HTR-8/SVneo (cell line): Measurements from ENCODE around the gene FKBP11.

ENCODE experiments used
- DNase-seq: peaks from one replicate; pipeline ENCODE4 v3.0.0; 2011; ENCODE audit warnings: low spot score, mixed read lengths; ENCODE audit not compliant: insufficient read length
- FAIRE-seq: peaks from 2 replicates; lab custom pipeline; 2011; peaks lifted over from hg19 to GRCh38; lab: Jason Lieb, UNC

The FKBP11 gene

DNA sequence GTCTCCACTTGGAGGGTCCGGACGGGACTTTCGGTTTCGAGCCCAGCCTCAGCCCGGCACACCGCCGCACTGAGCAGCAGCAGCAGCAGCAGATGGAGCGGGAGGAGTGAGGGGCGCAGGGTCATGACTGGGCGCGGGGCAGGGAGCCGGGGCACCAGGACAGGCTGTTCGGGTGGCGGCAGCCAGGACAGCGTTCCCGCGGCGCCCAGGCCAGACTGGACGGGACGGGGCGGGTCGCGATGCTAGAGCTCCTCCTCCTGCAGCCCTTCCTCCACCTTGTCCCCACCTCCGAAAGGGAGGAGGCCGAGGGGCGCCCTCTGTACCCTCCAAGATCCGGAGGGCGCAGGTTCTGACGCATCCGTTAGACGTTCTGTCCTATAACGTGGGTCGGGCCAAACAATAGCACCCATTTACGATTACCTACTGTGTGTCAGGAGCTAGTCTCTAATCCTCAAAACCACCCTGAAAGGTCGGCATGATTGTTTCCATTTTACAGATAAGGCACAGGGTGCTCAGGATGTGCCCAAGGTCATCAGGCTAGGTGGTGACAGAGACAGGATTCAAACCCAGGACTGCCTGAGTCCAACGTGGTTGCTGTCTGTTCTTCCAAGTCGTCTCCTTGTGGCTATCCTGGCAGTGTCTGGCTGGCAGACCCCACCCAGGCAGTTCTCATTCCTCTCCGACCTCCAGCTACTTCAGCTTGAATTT is at the start of gene FKBP11:
TSS of gene FKBP11 (minus strand) at position 189 of the 708 bp plus-strand sequence. CDS start at position 125, 64 bp downstream.
- DNase-seq (peak; percentile 79), FAIRE-seq (peak; percentile 16)

DNA sequence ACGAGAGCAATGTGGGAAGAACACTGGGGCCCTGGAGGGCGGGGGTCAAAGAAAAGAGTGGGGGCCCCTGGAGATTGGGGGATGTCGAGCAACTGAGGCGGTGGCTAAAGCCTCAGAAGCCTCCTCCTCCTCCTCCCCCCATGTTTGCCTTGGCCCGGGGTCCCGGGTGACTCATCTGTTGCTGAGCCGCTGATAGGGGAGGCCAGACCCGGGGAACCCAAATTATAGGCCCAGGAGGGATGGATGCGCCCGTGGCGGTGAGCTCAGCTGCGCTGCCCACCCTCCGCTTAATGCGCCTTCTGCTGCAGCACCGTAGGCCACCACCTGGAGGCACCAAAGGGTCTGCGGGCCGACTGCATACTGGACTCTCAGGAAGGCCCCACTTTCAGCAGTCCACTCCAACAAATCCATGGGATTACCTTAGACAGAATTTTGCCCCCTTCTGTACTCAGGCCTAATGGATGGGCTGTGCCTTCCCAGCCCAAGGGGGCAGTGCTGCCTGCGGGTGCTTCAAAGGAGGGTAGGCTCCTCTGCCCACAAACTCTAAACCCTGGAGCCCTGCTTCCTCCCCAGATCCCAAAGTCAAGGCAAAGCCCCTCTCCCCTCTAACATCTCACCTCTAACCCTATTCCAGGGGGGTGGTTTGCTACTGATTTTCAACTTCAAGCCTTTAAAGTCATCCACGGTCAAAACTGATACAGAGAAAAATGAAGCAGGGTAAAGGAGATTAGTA is 48.8 kb upstream of the FKBP11 start:
- DNase-seq (no peak), FAIRE-seq (no peak)

DNA sequence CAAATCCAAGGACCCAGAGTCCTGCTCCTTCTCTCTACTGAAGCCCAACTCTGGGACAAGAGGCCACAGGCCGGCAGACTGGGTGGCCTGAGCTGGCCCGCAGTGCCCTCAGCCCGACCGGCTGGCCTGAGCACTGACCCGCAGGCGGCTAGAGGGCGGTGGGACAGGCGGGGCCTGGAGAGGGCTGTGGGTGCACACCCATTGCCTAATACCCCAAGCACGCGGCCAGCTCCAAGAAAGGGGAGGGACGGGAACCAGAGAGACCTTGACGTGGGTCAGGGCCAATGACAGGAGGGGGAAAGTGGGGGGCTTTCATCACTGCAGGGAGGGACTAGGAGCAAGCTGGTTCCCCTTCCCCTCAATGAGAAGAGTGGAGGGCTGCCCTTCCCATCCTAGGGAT is 48.2 kb upstream of the FKBP11 start:
- FAIRE-seq = no peak

DNA sequence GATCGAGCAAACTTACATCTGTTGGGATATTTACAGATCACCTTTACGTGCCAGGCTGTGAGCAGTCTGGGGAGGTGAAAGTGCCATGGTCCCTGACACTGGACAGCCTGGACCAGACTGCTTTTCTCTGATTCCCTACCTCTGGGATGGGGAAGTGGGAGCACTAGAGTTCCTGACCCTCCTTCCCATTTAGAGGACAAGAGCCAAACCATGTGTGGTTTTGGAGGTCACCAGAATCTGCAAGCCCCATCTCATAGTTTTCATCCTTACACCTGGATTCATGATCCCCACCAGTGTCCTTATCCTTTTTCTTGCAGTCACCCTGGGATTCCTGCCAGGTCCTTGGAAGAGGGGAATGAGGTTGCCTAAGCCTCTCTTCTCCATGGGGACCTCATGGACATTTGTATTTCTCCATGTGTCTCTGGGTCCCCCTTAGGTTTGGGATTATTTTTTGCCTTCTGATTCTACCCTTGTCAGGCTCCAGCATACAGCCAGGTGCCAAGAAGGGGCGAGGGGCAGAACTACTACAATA is 47.7 kb upstream of the FKBP11 start:
- no peak for FAIRE-seq
- DNase-seq = no peak

More for the DNA sequence above, 48.2 kb upstream of the FKBP11 start:
- no peak for DNase-seq

DNA sequence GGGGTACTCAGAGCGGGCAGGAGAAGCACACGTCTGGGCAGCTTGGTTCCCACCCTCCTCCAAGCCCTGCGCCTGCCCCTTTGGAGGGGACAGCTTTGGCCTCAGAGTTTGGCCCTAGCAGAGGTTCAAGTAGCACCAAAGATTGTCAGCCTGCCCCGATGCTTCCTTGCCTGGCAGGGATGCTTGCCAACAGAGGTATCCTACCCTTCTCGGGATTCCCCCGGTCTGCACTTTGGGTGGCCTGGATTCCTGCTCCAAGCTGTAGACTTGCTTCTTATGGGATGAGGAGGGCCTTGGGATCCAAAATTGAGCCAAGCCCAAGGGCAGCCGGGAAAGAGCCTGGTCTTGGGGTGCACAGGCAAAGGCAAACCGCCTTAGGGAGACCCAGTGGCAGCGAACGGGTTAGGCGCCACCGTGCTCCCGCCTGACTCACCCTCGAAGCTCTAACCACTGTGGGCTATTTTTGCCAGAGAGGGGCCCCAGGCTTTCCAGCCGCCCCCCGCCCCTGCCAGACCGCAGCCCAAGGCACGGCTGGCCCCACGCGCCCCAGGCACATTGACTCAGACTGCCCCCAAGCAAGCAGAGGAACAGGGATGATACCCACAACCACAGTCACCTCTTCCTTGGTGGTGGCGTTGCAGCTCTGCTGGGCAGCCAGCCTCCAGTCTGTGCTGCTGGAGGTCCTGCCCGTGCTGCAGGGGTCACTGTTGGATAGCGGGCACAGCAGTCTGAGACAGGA is 47.1 kb upstream of the FKBP11 start:
- FAIRE-seq (no peak), DNase-seq (no peak)

DNA sequence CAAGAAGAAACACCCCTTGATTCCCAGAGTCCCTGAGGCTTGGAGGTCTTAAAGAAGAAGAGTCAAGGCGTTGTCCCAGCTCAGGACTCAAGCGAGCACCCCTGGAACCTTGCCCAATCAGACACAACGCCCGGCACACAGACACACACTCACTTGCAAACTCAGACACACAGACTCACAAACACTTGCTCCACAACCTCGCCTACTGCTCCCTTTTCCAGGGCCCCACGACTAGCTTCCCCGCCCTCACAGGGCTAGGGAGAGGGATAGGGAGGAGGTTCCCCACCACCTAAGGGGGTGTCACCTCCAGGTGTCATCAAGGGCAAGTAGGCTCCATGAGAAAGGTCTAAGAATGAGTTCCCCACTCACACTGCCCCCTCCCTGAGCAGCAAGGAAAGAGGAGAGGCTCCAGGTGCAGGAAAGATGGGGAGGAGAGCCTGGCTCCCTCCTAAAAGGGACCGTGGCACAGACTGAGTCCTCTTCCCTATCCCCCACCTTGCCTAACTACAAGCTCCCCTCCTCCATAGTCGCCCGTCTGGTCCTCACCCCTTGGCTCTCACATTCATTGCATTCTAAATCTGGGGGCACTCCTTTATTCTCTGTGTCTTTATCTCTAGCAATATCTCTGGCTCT is 45.5 kb upstream of the FKBP11 start:
- no peak for FAIRE-seq

DNA sequence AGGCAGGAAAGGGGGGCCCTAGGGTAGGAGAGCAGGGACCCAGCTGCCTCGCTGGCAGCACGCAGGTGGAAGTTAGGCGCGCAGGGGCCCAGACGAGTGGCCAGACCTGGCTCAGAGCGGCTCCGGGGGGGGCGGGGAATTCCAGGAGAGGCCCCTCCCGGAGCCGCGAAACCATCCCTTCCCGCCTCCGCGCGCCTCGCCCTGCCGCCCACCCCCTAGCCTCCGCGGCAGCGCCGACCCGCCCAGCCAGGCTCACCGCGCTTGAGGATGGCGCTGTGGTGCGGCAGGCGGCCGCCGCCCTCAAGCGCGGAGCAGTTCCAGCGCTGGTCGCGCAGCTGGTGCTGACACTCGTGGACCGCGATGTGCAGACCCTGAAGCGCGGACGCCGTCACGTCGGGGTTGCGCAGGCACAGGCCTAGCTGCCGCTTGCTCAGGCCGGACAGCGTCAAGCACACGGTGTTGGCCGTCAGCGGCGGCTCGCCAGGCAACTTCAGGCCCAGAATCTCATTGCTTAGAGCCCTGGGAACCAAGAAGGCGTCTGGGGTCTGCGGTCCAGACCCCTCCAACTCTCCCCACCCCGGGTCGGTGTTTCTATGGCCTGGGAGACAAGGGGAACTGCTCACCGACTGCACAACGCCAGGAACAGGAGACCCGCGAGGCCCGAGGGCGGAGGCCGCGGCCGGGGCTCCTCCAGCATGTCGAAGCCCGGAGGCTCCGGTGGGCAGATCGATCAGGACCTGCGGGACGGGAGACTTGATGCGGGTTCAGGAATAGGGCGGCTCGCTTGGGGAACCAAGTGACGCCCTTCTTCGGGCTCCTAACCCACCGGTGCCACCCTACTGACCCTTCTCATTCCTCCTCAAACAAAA is 44.8 kb upstream of the FKBP11 start:
- FAIRE-seq (no peak), DNase-seq (no peak)

More for the DNA sequence above, 45.5 kb upstream of the FKBP11 start:
- DNase-seq = no peak

DNA sequence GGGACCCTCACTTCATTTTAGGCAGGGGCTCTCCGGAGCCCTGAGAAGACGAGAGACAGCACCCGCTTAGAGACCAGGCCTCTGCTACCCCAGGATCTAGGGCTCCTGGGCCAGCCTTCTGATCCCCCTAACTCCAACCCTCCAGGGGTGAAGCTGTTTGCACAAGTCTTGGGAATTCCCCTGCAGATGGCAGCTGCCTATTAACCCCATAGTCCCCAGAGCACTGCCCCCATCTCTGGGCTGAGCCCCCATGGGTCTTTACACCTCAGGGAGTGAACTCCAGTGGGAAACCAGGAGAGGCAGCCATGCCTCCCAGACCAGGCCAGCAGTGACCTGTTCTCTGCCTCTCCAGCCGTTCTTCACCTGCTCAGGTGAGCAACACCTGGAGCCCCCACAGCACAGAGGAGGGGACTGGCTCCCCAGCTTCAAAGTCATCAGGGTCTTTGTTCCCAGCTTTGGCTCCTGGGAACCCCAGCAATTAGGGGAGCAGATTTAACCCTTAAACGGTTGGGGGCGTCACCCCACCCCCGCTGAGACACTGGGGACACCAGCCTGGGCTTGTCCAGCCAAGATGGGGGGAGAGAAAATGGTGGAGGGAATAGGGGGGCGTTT is 44.0 kb upstream of the FKBP11 start:
- no peak for DNase-seq
- FAIRE-seq = no peak

DNA sequence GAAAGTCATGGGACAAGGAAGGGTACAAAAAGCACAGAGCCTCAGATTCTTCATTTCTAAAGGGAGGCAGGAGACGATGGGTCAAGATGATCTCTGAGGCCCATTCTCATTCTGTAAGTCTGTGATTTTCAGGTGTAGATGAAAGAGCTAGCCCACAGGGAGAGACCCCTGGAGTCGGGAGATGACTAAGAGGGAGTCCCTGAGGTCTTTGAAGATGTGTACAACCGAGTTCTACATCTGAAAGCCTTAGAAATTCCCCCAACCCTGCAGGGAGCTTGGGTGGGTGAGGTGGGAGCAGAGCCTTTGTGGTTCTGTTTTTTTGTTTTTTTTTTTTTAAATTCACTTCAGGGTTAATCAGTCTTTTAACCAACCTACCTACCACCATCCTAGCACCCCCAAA is 43.2 kb upstream of the FKBP11 start:
- DNase-seq = no peak
- no peak for FAIRE-seq

DNA sequence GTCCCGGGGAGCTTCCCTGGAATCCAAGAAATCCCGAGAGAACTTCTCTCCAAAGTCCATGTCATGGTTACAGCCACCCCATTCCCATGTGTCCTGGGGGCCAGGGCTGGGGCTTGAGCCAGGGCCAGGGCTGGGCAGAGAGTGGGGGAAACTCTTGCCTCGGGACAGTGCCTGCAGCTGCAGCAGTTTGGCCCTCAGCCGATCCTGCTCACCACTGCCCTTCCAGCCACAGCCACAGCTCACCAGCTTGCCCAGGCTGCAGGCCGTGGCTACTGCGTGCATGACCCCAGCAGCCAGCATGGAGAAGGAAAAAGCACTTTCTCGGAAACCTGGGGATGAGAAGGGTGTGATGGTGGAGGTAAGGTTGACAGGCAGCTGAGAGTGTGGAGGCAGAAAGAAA is 42.7 kb upstream of the FKBP11 start:
- FAIRE-seq (no peak), DNase-seq (no peak)

DNA sequence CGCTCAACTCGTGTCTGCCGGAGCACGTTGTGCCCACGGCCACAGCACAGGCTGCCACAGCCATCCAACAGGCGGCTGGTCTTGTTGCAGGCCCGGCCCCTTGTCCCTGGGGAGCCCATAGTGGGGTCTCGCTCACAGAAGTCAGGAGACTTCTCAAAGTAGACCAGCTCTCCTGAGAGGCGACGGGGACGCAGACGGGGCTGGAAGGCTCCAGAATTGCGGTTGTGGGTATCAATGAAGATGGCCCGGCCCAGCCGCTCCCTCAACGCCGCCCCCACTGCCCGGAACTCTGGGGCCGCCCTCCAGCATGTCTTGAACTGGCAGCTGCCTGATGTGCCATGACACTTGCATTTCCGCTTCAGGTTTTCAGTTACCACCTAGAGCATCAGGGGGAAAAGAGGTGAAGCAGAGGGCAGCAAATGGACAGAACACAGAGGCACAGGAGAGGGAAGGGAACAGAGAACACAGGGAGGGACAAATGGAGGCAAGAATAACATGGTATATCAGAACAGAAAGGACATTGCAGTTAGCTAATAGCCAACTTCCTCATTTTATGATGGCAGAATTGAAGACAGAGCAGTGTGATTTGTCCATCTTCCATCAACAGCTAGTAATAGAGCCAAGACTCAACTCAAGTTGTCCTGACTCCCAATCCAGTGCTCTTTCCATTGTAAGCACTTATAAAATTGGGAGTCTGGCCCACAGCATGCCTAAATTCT is 41.0 kb upstream of the FKBP11 start:
- FAIRE-seq = no peak

DNA sequence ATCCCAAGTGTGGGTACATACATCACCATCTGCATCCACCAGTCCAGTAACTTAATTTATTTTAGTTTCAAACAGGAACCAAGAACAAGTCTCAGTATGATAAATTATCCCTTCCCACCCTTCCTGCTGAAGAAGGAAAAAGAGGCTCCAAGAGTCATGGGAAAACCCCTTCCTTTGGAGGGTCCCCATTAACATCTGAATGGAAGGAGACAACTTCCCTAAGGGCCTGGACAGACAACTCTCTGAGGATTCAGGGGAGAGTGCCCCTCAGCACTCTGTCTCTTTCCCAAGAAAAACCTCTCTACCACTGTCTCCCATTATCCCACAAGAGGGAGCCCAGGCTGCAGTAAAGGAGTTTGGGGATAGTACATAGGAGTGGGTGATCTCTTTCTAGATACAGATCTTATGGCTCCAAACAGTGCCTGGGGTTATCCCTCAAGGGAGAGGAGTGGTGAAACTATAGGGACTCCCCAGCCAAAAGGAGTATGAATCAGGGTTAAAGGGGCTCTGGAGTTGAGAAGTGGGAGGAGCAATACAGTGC is 40.1 kb upstream of the FKBP11 start:
- DNase-seq = no peak
- no peak for FAIRE-seq

More for the DNA sequence above, 41.0 kb upstream of the FKBP11 start:
- no peak for DNase-seq

DNA sequence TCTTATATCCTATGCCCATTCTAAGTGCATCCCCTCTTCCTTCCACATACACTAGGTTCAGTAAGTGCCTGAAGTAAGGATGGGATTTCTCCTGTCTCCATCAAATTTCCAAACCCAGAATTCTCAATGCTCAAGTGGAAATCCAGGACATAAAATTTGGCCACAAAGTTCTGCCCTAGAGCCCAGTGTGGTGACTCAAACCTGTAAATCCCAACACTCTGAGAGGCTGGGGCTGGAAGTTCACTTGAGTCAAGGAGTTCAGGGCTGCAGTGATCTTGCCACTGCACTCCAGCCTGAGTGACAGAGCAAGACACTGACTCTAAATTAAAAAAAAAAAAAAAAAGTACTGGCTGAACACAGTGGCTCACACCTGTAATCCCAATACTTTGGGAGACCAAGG is 36.5 kb upstream of the FKBP11 start:
- no peak for FAIRE-seq
- DNase-seq = no peak

DNA sequence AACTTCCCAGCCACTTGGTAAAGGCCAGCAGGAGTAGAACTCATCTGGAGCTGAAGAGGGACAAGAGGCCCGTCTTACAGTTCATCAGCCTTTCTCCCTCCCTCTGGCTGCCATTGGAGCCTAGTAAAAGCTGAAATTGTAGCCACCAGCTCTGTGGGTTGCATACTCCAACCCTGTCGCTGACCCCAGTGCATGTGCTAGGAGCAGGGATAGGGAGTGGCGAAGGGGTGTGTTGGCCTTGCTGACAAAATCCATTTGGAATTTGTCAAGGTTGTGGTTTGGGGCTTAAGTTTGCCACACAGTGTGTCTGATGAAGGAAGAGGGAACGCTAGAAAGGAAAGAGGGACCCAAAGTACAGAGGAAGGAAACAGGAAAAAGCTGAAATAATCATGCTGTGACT is 36.0 kb upstream of the FKBP11 start:
- DNase-seq = no peak
- no peak for FAIRE-seq

DNA sequence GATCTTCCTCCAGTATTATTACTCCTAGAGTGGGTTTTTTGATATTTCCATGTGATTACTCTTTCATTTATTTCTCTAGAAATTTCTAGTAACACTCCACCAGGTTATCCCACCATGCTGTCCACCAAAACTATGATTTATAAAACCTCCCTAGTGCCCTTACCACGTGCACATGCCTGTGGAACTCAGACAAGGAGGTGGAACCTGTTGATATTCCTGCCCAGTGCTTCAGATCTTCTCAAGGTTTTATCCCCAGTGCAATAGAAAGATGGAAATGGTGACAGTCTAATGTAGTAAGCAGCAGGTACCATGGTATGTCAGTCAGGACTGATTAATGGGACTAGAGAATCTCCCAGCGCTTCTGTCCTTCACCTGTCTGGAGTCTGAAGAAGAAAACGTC is 35.5 kb upstream of the FKBP11 start:
- DNase-seq = no peak
- no peak for FAIRE-seq

DNA sequence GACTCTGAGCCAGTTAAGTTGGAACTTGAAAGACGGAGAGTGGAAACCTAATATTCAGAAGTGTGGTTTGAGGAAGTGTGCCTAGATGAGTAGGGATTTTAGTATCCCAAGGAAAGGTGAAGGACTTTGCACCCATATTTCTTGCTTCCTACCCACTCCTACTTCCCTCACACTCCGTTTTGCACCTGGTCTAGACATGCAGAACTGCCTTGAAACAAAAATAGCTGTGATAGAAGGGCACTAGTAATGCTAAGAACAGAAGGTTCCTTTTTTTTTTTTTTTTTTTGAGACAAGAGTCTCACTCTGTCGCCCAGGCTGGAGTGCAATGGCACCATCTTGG is 32.7 kb upstream of the FKBP11 start:
- no peak for FAIRE-seq
- DNase-seq = no peak

DNA sequence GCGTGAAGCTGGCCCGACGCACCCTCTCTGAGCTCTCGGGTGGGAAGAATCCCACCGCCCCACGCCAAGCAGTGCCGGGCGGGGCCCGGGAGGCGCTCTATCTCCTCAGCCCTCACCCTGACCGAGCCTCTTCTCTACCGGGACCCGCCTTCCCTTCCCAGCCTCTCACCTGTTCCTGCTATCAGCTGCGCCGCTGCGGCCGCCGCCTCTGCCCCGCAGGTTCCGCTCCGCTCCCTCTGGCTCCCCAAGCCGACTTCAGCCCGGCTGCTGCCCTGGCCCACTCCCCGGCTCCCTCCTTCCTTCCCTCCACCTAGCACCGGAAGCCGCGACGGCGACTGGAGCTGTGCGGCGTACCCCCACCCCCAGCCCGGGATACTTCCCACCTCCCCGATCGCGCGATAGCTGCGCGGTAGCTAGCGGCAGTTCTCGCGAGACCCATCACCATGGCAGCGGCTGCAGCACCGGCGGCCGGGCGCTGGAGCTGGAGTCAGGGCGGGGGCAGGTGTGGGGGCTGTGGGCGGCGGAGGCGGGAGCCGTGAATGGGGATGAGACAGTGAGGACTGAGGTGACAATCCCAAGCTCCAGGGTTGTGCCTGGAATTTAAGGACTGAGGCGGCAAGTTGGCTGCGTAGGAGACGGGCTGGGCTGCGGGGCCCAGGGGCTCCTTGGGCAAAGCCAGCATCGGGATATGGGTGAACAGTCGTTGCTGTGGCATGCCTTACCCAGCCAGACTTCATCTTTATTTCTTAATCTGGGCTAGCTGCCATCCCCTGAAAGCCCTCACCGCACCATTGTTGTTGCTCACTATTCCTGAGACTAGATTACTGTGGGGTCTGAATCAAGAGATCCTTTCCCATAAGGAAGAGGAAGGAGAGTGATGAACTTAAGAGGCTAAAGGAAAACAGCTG is 32.1 kb upstream of the FKBP11 start, which contains the start of gene ARF3:
TSS of gene ARF3 (minus strand) at position 347 of the 908 bp plus-strand sequence. CDS start 16,392 bp downstream, outside the sequence.
- DNase-seq (peak; percentile 96), FAIRE-seq (peak; percentile 59)
